GM15510 (cell line): Measurements from ENCODE around the gene YIPF2.
A peak's percentile ranks its signal among the peaks of the same experiment; 100 is the strongest.

Experiments
- POLR2A ChIP-seq: IDR thresholded peaks from 3 replicates; pipeline ENCODE4 v1.6.1; 2011; ENCODE audit warnings: borderline replicate concordance; ENCODE audit not compliant: insufficient read length; ENCODE audit errors: extremely low read depth

Gene YIPF2

DNA sequence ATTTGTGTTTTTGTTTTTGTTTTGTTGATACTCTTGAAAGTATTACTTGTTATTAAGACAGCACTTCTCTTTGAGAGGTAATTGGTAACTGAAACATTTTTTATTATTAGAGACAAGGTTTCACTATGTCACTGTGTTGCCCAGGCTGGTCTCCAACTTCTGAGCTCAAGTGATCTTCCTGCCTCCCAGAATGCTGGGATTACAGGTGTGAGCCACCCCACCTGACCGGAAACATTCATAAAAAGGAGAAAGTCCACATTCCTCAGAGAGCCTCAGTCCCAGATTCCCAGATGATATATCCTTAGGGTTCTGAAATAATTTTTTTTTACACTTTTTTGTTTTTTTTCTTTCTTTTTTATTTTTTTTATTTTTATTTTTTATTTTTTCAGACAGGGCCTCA lies 54.4 kb downstream of the YIPF2 start:
- TF ChIP-seq POLR2A = no peak

DNA sequence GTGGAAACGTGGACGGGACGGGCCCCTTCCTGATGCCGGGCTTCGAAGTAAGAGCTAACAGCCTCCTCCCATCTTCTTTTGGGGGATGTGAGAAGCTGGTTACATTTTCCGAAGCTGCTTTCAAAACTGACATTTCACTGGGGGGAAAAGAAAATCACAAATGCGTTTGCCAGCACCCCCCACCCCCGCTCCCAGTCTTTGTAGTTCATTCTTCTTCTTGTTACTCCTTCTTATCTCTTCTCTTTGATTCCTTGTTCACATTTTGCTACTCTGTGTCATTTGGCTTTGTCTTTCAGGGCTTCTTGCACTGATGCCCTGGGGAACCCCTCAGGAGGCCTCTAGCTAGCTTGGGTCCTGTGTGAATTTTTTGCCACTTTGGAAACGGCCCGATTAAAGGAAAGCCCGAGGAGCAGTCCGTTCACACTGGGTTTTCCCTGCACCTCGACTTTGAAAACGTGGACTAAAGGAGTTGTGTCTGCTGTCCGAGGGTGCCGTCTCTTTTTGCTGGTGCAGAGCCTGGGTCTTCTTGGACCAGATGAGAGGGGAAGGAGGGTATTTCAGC lies 55.8 kb downstream of the YIPF2 start:
- TF ChIP-seq POLR2A = peak; percentile 14
